ENCODE measurements around the gene PRDM15. TPM values are rescaled to one million over a fixed set of nuclear protein-coding genes. Genes with fewer than 3 reads are reported as not detected.

The PRDM15 gene
- total and polyA plus RNA-seq, 9 donors = 3.8 to 6.8 (median 5.5) TPM

DNA sequence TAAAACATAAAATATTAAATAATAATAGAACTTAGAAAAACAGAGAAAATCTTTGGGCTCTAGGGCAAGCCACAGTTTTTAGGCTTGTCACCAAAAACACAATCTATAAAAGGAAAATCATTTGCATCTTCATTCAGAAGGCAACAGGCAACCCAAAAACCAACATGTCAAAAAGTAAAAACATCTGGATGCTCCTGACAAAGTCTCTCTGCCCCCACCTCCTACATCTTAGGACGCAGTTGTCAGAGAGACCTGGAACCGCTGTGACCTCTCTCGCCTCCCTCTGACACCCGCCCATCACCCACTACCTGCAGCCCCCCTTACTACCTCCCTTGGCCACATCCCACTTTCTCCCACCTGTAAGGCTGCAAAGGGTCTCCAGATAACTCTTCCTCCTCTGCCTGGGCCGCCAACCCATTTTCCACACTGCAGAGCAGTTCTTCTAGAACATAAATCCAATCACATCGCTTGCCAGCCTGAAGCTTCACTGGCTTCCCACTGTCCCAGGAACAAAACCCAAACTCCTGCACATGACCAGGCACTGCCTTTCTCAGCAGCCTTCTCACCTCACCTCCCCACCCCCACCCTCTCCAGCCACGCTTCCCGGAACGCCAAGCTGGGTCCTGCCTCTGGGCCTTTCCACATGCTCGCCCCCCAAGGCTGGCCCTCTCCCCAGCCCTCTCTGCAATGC is 14.7 kb downstream of the PRDM15 start:
- 92% methylated on average over 10 of the region's 10 CpGs for WGBS (ENCODE audit: insufficient coverage)
- Histone ChIP-seq H3K27me3 (ENCODE audit: control insufficient read depth, insufficient read depth, low read length) (no peaks in the 10 kb centered on the region), H3K9me3 (replicated peaks; ENCODE audit: control insufficient read depth, low read depth, low read length) (no peaks in the 10 kb centered on the region), H3K4me3 (ENCODE audit: low read length) (no peak overlapping the region), H3K36me3 (ENCODE audit: control insufficient read depth, insufficient read depth, low read length) (peaks cover 1% of the 10 kb centered on the region), H3K4me1 (ENCODE audit: control insufficient read depth, insufficient read depth, low read length) (peaks cover under 1% of the 10 kb centered on the region), H3K27ac (ENCODE audit: low read length) (no peak overlapping the region)
- no peak for DNase-seq

DNA sequence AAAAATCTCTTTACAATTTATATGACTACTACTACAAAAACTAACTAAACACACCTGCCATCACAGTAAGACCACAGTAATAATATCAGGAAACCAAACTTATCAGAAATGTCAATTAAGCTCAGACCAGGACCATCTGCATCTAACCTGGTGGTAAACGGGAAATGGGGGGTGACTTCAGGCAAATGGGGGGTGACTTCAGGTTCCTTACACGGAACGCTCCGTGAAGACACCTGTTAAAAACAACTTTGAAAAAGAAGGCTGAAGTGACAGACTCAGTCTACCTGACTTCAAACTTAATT is 15.8 kb downstream of the PRDM15 start:
- DNase-seq = no peak
- WGBS (ENCODE audit: insufficient coverage) = 100% methylated on average over 1 of the region's 4 CpGs
- Histone ChIP-seq H3K9me3 (replicated peaks; ENCODE audit: control insufficient read depth, low read depth, low read length) (no peaks in the 10 kb centered on the region), H3K4me1 (ENCODE audit: control insufficient read depth, insufficient read depth, low read length) (peaks cover 4% of the 10 kb centered on the region), H3K27me3 (ENCODE audit: control insufficient read depth, insufficient read depth, low read length) (no peaks in the 10 kb centered on the region), H3K4me3 (ENCODE audit: low read length) (no peak overlapping the region), H3K36me3 (ENCODE audit: control insufficient read depth, insufficient read depth, low read length) (peaks cover 9% of the 10 kb centered on the region), H3K27ac (ENCODE audit: low read length) (no peak overlapping the region)

DNA sequence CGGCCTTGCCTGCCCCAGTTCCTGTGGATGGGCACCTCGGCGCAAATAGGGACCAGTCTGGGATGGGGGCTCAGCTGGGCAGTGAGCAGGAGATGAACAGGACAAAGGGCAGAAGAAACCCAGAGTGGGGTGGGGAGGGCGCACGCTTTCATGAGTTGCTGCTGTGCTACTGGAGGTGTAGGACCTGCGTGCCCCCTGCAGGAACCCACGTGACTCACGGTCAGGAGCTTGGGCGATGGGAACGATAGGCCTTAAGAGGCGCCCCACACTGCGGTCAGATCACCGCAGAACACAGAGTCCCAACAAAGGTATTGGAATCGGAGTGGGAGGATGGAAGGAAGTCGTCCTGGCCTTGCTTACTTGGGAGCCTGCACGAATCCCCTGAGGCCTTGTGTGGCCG is 17.2 kb downstream of the PRDM15 start:
- no peak for DNase-seq
- WGBS (ENCODE audit: insufficient coverage) = 92% methylated on average over 13 of the region's 17 CpGs
- Histone ChIP-seq H3K36me3 (ENCODE audit: control insufficient read depth, insufficient read depth, low read length) (peaks cover 14% of the 10 kb centered on the region), H3K9me3 (replicated peaks; ENCODE audit: control insufficient read depth, low read depth, low read length) (no peaks in the 10 kb centered on the region), H3K4me3 (ENCODE audit: low read length) (no peak overlapping the region), H3K27me3 (ENCODE audit: control insufficient read depth, insufficient read depth, low read length) (no peaks in the 10 kb centered on the region), H3K4me1 (ENCODE audit: control insufficient read depth, insufficient read depth, low read length) (peaks cover 4% of the 10 kb centered on the region), H3K27ac (ENCODE audit: low read length) (no peak overlapping the region)

DNA sequence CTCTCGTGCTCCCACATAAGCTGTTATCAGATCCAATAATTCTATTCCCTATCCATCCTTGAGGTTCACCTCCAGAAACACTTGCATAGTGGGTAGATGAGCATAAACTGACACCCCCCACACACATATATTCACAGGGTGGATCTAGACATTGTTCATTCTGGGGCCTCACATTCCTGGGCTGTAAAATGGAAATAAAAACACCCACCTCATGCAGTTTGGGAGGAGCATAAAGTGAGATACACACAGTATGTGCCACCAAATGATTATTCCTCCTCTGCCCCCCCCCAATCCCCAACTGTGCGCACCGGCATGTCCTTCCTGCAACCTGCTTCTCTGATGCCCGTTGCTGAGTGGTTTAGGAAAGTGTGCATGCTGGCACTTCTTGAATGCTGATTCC is 17.9 kb downstream of the PRDM15 start:
- no peak overlapping the region for H3K27ac ChIP-seq (ENCODE audit: low read length)
- peaks cover 4% of the 10 kb centered on the region for H3K4me1 ChIP-seq (ENCODE audit: control insufficient read depth, insufficient read depth, low read length)
- no peaks in the 10 kb centered on the region for H3K27me3 ChIP-seq (ENCODE audit: control insufficient read depth, insufficient read depth, low read length)
- H3K36me3 ChIP-seq (ENCODE audit: control insufficient read depth, insufficient read depth, low read length) = peaks cover 21% of the 10 kb centered on the region
- H3K9me3 ChIP-seq (replicated peaks; ENCODE audit: control insufficient read depth, low read depth, low read length) = no peaks in the 10 kb centered on the region
- 60% methylated on average over 1 of the region's 4 CpGs for WGBS (ENCODE audit: insufficient coverage)
- no peak for DNase-seq
- no peak overlapping the region for H3K4me3 ChIP-seq (ENCODE audit: low read length)

DNA sequence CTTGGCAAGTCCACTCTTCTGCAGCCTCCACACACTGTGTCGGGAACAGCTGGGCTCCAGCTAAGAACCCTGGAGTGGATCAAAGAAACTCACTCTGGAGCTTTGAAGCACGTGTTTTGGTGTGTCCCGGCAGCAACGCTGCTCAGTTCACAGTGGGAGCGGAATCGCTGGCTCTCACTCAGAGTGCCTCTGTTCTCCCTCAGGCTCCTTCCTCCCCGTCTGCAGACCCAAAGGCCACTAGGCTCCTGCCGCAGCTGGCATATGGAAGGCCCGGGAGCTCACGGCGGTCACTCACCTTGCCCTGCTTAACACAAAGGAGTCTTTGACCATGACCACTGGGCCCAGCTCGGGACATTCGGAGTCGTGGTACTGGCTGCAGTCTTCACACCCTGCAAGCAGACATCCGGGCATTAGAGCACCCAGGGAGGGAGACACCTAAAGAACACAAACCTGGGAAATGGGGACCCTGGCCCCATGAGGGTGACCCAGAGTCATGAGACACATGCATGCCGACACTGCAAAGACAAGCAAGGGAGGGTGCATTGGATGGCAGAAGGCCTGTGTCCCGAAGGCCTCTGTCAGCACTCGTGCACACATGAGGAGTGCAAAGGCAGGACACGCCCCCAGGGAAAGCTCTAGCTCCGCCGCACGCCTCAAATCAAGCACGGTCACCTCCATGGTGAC is 19.7 kb downstream of the PRDM15 start:
- Histone ChIP-seq H3K27ac (ENCODE audit: low read length) (no peak overlapping the region), H3K4me1 (ENCODE audit: control insufficient read depth, insufficient read depth, low read length) (peaks cover 4% of the 10 kb centered on the region), H3K4me3 (ENCODE audit: low read length) (no peak overlapping the region), H3K27me3 (ENCODE audit: control insufficient read depth, insufficient read depth, low read length) (no peaks in the 10 kb centered on the region), H3K36me3 (ENCODE audit: control insufficient read depth, insufficient read depth, low read length) (peaks cover 35% of the 10 kb centered on the region), H3K9me3 (replicated peaks; ENCODE audit: control insufficient read depth, low read depth, low read length) (no peaks in the 10 kb centered on the region)
- 79% methylated on average over 21 of the region's 23 CpGs for WGBS (ENCODE audit: insufficient coverage)
- DNase-seq = no peak

DNA sequence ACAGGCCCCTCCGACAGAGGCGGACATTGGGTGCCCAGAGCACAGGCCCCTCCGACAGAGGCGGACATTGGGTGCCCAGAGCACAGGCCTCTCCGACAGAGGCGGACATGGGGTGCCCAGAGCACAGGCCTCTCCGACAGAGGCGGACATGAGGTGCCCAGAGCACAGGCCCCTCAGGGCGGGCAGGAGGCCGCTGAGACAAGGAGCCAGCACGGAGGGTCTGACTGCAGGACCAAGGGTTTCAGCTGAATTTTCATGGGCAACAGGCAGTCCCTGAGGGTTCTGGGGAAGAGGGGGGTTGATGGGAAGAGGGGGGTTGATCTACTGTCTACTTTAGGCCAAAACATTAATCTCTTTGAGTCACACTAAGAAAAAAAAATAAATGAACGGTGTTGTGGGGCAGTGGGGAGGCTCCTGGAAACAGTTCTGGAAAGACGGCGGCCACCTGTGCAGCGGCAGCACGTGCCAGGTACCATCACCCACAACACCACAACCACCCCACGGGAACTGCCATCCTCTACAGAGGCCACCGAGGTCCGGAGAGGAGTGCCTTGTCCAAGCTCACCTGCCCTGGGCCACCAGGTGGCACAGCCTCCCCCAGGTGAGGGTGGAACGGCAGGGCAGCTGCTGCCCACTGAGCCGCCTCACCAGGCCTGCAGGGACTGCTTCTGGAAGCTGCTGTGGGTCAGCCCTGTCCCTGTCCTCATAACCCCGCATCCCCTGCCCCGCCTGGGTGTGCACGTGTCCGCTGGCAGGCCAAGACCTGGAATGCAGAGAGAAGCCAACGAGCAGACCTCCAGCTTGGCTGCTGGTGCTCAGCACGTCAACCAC is 20.5 kb downstream of the PRDM15 start:
- no peaks in the 10 kb centered on the region for H3K27me3 ChIP-seq (ENCODE audit: control insufficient read depth, insufficient read depth, low read length)
- H3K27ac ChIP-seq (ENCODE audit: low read length) = no peak overlapping the region
- H3K4me3 ChIP-seq (ENCODE audit: low read length) = no peak overlapping the region
- no peak for DNase-seq
- H3K9me3 ChIP-seq (replicated peaks; ENCODE audit: control insufficient read depth, low read depth, low read length) = no peaks in the 10 kb centered on the region
- 84% methylated on average over 14 of the region's 27 CpGs for WGBS (ENCODE audit: insufficient coverage)
- peaks cover 4% of the 10 kb centered on the region for H3K4me1 ChIP-seq (ENCODE audit: control insufficient read depth, insufficient read depth, low read length)
- peaks cover 43% of the 10 kb centered on the region for H3K36me3 ChIP-seq (ENCODE audit: control insufficient read depth, insufficient read depth, low read length)

DNA sequence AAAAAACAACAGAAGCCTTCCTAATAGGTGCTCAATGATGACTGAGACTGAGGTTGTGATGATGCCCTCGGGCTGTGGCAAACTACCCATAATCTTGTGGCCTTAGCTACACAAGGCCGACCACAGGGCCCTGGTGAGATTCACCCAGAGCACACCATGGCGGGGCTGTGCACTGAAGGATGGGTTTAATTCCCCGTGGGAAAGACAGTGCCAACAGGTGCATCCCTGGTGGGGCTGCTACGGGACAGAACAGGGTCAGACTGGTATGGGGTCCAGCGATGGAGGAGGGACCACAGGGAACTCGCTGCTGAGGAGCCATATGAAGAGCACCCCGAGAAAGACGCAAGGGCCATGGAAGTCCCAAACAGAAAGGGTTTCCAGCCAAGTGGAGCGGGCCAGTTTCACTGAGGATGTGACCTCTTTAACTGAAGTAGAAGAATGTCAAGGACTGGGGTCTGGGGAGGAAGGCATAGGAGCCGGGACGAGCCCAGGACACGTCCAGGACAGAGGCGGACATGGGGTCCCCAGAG is 21.3 kb downstream of the PRDM15 start:
- H3K27ac ChIP-seq (ENCODE audit: low read length) = no peak overlapping the region
- H3K4me3 ChIP-seq (ENCODE audit: low read length) = no peak overlapping the region
- H3K9me3 ChIP-seq (replicated peaks; ENCODE audit: control insufficient read depth, low read depth, low read length) = no peaks in the 10 kb centered on the region
- DNase-seq = no peak
- no peaks in the 10 kb centered on the region for H3K27me3 ChIP-seq (ENCODE audit: control insufficient read depth, insufficient read depth, low read length)
- peaks cover 43% of the 10 kb centered on the region for H3K36me3 ChIP-seq (ENCODE audit: control insufficient read depth, insufficient read depth, low read length)
- WGBS (ENCODE audit: insufficient coverage) = 94% methylated on average over 14 of the region's 14 CpGs
- peaks cover 4% of the 10 kb centered on the region for H3K4me1 ChIP-seq (ENCODE audit: control insufficient read depth, insufficient read depth, low read length)

DNA sequence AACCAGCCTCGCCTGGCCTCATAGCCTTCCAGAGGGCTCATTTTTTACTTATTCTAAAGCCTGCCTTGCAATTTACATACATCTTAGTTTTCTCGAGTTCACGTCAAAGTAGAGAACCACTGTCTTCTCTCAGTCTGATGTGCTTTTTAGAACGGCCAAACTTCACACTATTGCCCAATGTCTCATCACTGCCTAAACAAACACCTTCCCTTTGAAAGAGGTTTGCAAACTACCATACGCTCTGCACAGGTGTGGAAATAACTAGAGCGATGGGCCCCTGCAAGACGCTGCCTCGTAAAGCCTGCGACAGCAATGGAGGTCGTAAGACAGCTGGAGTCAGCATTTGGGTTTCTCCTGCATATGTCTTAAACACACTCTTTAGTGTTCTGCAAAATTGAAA is 22.6 kb downstream of the PRDM15 start:
- Histone ChIP-seq H3K4me3 (ENCODE audit: low read length) (no peak overlapping the region), H3K4me1 (ENCODE audit: control insufficient read depth, insufficient read depth, low read length) (peaks cover 7% of the 10 kb centered on the region), H3K27ac (ENCODE audit: low read length) (no peak overlapping the region), H3K36me3 (ENCODE audit: control insufficient read depth, insufficient read depth, low read length) (peaks cover 50% of the 10 kb centered on the region), H3K9me3 (replicated peaks; ENCODE audit: control insufficient read depth, low read depth, low read length) (no peaks in the 10 kb centered on the region), H3K27me3 (ENCODE audit: control insufficient read depth, insufficient read depth, low read length) (no peaks in the 10 kb centered on the region)
- WGBS (ENCODE audit: insufficient coverage) = 94% methylated on average over 8 of the region's 10 CpGs
- DNase-seq = no peak

DNA sequence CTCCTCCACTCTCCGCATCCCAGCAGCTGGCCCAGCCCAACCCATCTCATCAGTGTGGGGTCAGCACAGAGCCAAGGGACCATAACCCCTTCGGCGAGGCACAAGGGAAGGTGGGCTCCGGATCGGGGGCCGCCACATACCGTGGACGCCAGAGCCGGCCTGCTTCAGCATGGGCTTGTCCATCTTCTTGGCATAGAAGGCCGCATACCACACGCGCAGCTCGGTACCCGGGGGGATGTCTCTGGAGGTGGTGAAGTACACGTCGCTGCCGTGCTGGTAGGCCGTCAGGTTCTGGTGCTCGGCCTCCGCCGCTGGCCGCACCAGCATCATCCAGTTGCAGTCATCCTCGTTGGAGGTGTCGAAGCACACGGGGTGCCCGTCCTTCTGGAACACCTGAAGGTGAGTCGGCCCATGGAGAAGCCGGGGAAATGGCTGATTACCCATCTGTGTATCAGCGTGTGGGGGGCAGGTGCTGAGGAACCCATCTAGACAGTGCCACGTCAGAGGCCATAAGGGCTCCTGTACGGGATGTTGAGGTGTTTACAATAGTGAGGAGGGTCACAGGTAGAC is 24.6 kb downstream of the PRDM15 start:
- no peak overlapping the region for H3K4me3 ChIP-seq (ENCODE audit: low read length)
- DNase-seq = no peak
- no peaks in the 10 kb centered on the region for H3K9me3 ChIP-seq (replicated peaks; ENCODE audit: control insufficient read depth, low read depth, low read length)
- H3K4me1 ChIP-seq (ENCODE audit: control insufficient read depth, insufficient read depth, low read length) = peaks cover 7% of the 10 kb centered on the region
- no peaks in the 10 kb centered on the region for H3K27me3 ChIP-seq (ENCODE audit: control insufficient read depth, insufficient read depth, low read length)
- 92% methylated on average over 31 of the region's 31 CpGs for WGBS (ENCODE audit: insufficient coverage)
- no peak overlapping the region for H3K27ac ChIP-seq (ENCODE audit: low read length)
- H3K36me3 ChIP-seq (ENCODE audit: control insufficient read depth, insufficient read depth, low read length) = peaks cover 49% of the 10 kb centered on the region

DNA sequence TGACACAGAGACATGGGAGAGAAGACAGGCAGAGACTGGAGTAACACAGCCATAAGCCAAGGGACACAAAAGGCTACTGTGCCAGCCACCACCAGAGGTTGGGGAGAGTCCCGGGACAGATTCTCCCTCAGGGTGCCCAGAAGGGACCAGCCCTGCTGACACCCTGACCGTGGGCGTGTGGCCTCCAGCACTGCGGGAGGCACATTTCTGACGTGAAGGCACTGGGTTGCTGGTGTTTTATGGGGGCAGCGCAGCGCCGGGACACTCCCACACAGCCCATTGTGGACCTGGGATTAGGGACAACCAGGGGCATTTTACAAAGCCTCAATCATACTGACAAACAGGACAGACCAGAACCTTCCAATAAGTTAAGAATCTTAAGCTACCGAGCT is 26.2 kb downstream of the PRDM15 start:
- Histone ChIP-seq H3K27ac (ENCODE audit: low read length) (no peak overlapping the region), H3K27me3 (ENCODE audit: control insufficient read depth, insufficient read depth, low read length) (no peaks in the 10 kb centered on the region), H3K36me3 (ENCODE audit: control insufficient read depth, insufficient read depth, low read length) (peaks cover 45% of the 10 kb centered on the region), H3K4me1 (ENCODE audit: control insufficient read depth, insufficient read depth, low read length) (peaks cover 3% of the 10 kb centered on the region), H3K4me3 (ENCODE audit: low read length) (no peak overlapping the region), H3K9me3 (replicated peaks; ENCODE audit: control insufficient read depth, low read depth, low read length) (no peaks in the 10 kb centered on the region)
- 75% methylated on average over 1 of the region's 9 CpGs for WGBS (ENCODE audit: insufficient coverage)
- DNase-seq = no peak

Data from muscle of leg (tissue), 11 donors.